Erythroblast (primary cell): ENCODE results near the gene RYR2.

Experiments used
- GATA1 ChIP-seq: IDR thresholded peaks from 2 replicates; pipeline ENCODE4 v1.6.1; 2011; ENCODE audit warnings: low read depth, mild to moderate bottlenecking, control low read depth, low read length, moderate library complexity
- POLR2A ChIP-seq: IDR thresholded peaks from 2 replicates; pipeline ENCODE4 v1.6.1; 2011; ENCODE audit warnings: mild to moderate bottlenecking, low read length

DNA sequence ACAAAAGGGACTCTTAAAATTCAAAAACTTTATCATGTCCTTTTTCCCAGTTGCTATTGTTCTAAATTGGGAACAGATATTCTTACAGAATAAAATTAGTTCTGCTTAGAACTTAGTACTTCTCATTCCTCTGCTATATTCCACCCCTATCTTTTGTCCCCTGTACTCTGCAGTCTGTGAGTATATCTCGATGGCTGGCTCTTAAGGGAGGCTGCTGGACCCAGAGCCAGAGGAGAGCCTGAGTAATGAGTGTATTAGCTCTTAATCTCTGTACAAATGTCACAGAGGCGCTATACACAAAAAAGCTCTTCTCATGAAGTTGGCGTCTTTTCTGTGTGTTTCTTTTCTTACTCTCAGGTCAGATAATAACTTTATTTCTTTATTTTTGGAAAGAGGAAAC, 425.3 kb downstream of the RYR2 start:
- TF ChIP-seq GATA1 (no peak), POLR2A (no peak)
